ENCODE results near the gene MSANTD3.
"Not testable (repeated sequence)": the region's sequence is repeated elsewhere in the genome, so short reads cannot be mapped to it uniquely, and the experiment has no call there.

MSANTD3 gene

GRCh38 chr9:100428871-100429654 lies 2.1 kb downstream of the MSANTD3 start:
- peak; percentile 82 for DNase-seq (ENCODE audit: low spot score)

GRCh38 chr9:100430286-100430940 lies 3.5 kb downstream of the MSANTD3 start:
- DNase-seq (ENCODE audit: low spot score), result no peak

GRCh38 chr9:100431886-100432285 lies 4.9 kb downstream of the MSANTD3 start:
- DNase-seq (ENCODE audit: low spot score), result no peak

- no peak for DNase-seq (ENCODE audit: low spot score)
Measured at GRCh38 chr9:100432736-100433135, 5.8 kb downstream of the MSANTD3 start.

- no peak for DNase-seq (ENCODE audit: low spot score)
Measured at GRCh38 chr9:100436571-100436970, 9.6 kb downstream of the MSANTD3 start.

GRCh38 chr9:100437860-100438805 lies 11.2 kb downstream of the MSANTD3 start:
- peak; percentile 77 for DNase-seq (ENCODE audit: low spot score)

- no peak for DNase-seq (ENCODE audit: low spot score)
Measured at GRCh38 chr9:100440071-100440470, 13.1 kb downstream of the MSANTD3 start.

- not testable (repeated sequence) for DNase-seq (ENCODE audit: low spot score)
Measured at GRCh38 chr9:100440487-100440886, 13.5 kb downstream of the MSANTD3 start.

GRCh38 chr9:100441911-100442361 lies 15.0 kb downstream of the MSANTD3 start:
- no peak for DNase-seq (ENCODE audit: low spot score)

- no peak for DNase-seq (ENCODE audit: low spot score)
Measured at GRCh38 chr9:100443781-100444768, 17.1 kb downstream of the MSANTD3 start.

GRCh38 chr9:100445161-100445902 lies 18.4 kb downstream of the MSANTD3 start:
- DNase-seq (ENCODE audit: low spot score), result no peak

- DNase-seq (ENCODE audit: low spot score), result no peak
Measured at GRCh38 chr9:100445903-100446549, 19.1 kb downstream of the MSANTD3 start.

GRCh38 chr9:100447041-100447440 lies 20.1 kb downstream of the MSANTD3 start:
- DNase-seq (ENCODE audit: low spot score), result no peak

- DNase-seq (ENCODE audit: low spot score), result no peak
Measured at GRCh38 chr9:100448266-100448665, 21.3 kb downstream of the MSANTD3 start.

- no peak for DNase-seq (ENCODE audit: low spot score)
Measured at GRCh38 chr9:100449420-100449819, 22.5 kb downstream of the MSANTD3 start.

- DNase-seq (ENCODE audit: low spot score), result no peak
Measured at GRCh38 chr9:100452894-100453293, 26.0 kb downstream of the MSANTD3 start.

- DNase-seq (ENCODE audit: low spot score), result no peak
Measured at GRCh38 chr9:100455470-100455869, 28.5 kb downstream of the MSANTD3 start.

- DNase-seq (ENCODE audit: low spot score), result no peak
Measured at GRCh38 chr9:100457517-100457916, 30.6 kb downstream of the MSANTD3 start.

GRCh38 chr9:100459963-100460362 lies 33.0 kb downstream of the MSANTD3 start:
- no peak for DNase-seq (ENCODE audit: low spot score)

- DNase-seq (ENCODE audit: low spot score), result no peak
Measured at GRCh38 chr9:100465274-100465673, 38.3 kb downstream of the MSANTD3 start.
